ENCODE data around the gene BCAR3.

Gene BCAR3

GRCh38 chr1:93716941-93717368 is 35.3 kb upstream of the BCAR3 start (continued):
- no peak for TF ChIP-seq ZNF610 (tag by site-specific recombination; IDR thresholded peaks at IDR 0.05; ENCODE audit: borderline replicate concordance)
- TF ChIP-seq SCRT1 (tag by site-specific recombination; IDR thresholded peaks at IDR 0.05; ENCODE audit: borderline replicate concordance): peak; percentile 47; the same call in 1 of the 2 replicates
- TF ChIP-seq TRIM28 (IDR thresholded peaks at IDR 0.05; ENCODE audit: borderline replicate concordance, low read length): peak; percentile 55; the same call in 1 of the 2 replicates
- peak; percentile 93 for TF ChIP-seq SETDB1 (IDR thresholded peaks at IDR 0.05; ENCODE audit: insufficient read length, low read length)
- TF ChIP-seq ZNF660 (tag by site-specific recombination; IDR thresholded peaks at IDR 0.05): no peak
- no peak for TF ChIP-seq ZNF146 (tag by site-specific recombination; IDR thresholded peaks at IDR 0.05)
- TF ChIP-seq SP3 (tag by site-specific recombination; IDR thresholded peaks at IDR 0.05): no peak
- TF ChIP-seq, protein P1, sequence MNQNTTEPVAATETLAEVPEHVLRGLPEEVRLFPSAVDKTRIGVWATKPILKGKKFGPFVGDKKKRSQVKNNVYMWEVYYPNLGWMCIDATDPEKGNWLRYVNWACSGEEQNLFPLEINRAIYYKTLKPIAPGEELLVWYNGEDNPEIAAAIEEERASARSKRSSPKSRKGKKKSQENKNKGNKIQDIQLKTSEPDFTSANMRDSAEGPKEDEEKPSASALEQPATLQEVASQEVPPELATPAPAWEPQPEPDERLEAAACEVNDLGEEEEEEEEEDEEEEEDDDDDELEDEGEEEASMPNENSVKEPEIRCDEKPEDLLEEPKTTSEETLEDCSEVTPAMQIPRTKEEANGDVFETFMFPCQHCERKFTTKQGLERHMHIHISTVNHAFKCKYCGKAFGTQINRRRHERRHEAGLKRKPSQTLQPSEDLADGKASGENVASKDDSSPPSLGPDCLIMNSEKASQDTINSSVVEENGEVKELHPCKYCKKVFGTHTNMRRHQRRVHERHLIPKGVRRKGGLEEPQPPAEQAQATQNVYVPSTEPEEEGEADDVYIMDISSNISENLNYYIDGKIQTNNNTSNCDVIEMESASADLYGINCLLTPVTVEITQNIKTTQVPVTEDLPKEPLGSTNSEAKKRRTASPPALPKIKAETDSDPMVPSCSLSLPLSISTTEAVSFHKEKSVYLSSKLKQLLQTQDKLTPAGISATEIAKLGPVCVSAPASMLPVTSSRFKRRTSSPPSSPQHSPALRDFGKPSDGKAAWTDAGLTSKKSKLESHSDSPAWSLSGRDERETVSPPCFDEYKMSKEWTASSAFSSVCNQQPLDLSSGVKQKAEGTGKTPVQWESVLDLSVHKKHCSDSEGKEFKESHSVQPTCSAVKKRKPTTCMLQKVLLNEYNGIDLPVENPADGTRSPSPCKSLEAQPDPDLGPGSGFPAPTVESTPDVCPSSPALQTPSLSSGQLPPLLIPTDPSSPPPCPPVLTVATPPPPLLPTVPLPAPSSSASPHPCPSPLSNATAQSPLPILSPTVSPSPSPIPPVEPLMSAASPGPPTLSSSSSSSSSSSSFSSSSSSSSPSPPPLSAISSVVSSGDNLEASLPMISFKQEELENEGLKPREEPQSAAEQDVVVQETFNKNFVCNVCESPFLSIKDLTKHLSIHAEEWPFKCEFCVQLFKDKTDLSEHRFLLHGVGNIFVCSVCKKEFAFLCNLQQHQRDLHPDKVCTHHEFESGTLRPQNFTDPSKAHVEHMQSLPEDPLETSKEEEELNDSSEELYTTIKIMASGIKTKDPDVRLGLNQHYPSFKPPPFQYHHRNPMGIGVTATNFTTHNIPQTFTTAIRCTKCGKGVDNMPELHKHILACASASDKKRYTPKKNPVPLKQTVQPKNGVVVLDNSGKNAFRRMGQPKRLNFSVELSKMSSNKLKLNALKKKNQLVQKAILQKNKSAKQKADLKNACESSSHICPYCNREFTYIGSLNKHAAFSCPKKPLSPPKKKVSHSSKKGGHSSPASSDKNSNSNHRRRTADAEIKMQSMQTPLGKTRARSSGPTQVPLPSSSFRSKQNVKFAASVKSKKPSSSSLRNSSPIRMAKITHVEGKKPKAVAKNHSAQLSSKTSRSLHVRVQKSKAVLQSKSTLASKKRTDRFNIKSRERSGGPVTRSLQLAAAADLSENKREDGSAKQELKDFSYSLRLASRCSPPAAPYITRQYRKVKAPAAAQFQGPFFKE (tag by site-specific recombination; IDR thresholded peaks at IDR 0.05; ENCODE audit: borderline replicate concordance): no peak
- no peak for TF ChIP-seq ZNF26 (tag by site-specific recombination; IDR thresholded peaks at IDR 0.05)
- TF ChIP-seq ZNF335 (tag by site-specific recombination; conservative IDR thresholded peaks at IDR 0.05): no peak
- TF ChIP-seq, protein P2, sequence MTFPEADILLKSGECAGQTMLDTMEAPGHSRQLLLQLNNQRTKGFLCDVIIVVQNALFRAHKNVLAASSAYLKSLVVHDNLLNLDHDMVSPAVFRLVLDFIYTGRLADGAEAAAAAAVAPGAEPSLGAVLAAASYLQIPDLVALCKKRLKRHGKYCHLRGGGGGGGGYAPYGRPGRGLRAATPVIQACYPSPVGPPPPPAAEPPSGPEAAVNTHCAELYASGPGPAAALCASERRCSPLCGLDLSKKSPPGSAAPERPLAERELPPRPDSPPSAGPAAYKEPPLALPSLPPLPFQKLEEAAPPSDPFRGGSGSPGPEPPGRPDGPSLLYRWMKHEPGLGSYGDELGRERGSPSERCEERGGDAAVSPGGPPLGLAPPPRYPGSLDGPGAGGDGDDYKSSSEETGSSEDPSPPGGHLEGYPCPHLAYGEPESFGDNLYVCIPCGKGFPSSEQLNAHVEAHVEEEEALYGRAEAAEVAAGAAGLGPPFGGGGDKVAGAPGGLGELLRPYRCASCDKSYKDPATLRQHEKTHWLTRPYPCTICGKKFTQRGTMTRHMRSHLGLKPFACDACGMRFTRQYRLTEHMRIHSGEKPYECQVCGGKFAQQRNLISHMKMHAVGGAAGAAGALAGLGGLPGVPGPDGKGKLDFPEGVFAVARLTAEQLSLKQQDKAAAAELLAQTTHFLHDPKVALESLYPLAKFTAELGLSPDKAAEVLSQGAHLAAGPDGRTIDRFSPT (tag by site-specific recombination; IDR thresholded peaks at IDR 0.05): no peak
- no peak for TF ChIP-seq ZNF521 (tag by site-specific recombination; IDR thresholded peaks at IDR 0.05)
- TF ChIP-seq, protein P3, sequence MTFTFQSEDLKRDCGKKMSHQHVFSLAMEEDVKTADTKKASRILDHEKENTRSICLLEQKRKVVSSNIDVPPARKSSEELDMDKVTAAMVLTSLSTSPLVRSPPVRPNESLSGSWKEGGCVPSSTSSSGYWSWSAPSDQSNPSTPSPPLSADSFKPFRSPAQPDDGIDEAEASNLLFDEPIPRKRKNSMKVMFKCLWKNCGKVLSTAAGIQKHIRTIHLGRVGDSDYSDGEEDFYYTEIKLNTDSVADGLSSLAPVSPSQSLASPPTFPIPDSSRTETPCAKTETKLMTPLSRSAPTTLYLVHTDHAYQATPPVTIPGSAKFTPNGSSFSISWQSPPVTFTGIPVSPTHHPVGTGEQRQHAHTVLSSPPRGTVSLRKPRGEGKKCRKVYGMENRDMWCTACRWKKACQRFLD (tag by site-specific recombination; IDR thresholded peaks at IDR 0.05): no peak
- TF ChIP-seq ZBTB20 (tag by site-specific recombination; IDR thresholded peaks at IDR 0.05): no peak
- TF ChIP-seq ZBTB17 (tag by site-specific recombination; IDR thresholded peaks at IDR 0.05): no peak
- TF ChIP-seq ZNF654 (tag by site-specific recombination; IDR thresholded peaks at IDR 0.05; ENCODE audit: low read depth): no peak
- TF ChIP-seq, protein P4, sequence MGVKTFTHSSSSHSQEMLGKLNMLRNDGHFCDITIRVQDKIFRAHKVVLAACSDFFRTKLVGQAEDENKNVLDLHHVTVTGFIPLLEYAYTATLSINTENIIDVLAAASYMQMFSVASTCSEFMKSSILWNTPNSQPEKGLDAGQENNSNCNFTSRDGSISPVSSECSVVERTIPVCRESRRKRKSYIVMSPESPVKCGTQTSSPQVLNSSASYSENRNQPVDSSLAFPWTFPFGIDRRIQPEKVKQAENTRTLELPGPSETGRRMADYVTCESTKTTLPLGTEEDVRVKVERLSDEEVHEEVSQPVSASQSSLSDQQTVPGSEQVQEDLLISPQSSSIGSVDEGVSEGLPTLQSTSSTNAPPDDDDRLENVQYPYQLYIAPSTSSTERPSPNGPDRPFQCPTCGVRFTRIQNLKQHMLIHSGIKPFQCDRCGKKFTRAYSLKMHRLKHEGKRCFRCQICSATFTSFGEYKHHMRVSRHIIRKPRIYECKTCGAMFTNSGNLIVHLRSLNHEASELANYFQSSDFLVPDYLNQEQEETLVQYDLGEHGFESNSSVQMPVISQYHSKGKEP (tag by site-specific recombination; IDR thresholded peaks at IDR 0.05): no peak
- TF ChIP-seq ZNF266 (tag by site-specific recombination; IDR thresholded peaks at IDR 0.05; ENCODE audit: low read depth): no peak
- no peak for TF ChIP-seq ZNF513 (tag by site-specific recombination; IDR thresholded peaks at IDR 0.05)
- no peak for TF ChIP-seq ZNF248 (tag by site-specific recombination; IDR thresholded peaks at IDR 0.05)
- no peak for TF ChIP-seq KLF10 (tag by site-specific recombination; IDR thresholded peaks at IDR 0.05)
- TF ChIP-seq BCL6B (tag by site-specific recombination; IDR thresholded peaks at IDR 0.05): no peak
- TF ChIP-seq ZNF221 (tag by site-specific recombination; IDR thresholded peaks at IDR 0.05; ENCODE audit: borderline replicate concordance): no peak
- TF ChIP-seq ZNF561 (tag by site-specific recombination; IDR thresholded peaks at IDR 0.05; ENCODE audit: borderline replicate concordance): no peak
- no peak for TF ChIP-seq HOXA7 (CRISPR knock-in tag; IDR thresholded peaks at IDR 0.05; ENCODE audit: borderline replicate concordance)
